OCI-LY3 (cell line): ENCODE data around the gene IRAK1.

Experiments used
- CTCF ChIP-seq: fragments of 200-600, 300-600 bp; sonication (generic); IDR thresholded peaks from 2 replicates; pipeline ENCODE4 v1.5.1; 2014; ENCODE audit warnings: antibody characterized with exemption, low read length, low read depth
- EZH2phosphoT487 ChIP-seq: fragments of 200-600 bp; shearing (Covaris generic); IDR thresholded peaks from 2 replicates; pipeline ENCODE4 v1.6.1; 2018; ENCODE audit warnings: antibody characterized with exemption, mixed run types, low read depth

GRCh38 chrX:153970357-153971123 lies 49.2 kb downstream of the IRAK1 start:
- TF ChIP-seq CTCF (no peak), EZH2phosphoT487 (no peak)
